ENCODE data around the gene SERPINB6. TPM values are rescaled to one million over a fixed set of nuclear protein-coding genes. Genes with fewer than 3 reads are reported as not detected.
"Not testable (repeated sequence)": the region's sequence is repeated elsewhere in the genome, so short reads cannot be mapped to it uniquely, and the experiment has no call there.

Gene SERPINB6
- polyA plus RNA-seq, 10 donors = 71.4 to 98.7 (median 74.5) TPM

DNA sequence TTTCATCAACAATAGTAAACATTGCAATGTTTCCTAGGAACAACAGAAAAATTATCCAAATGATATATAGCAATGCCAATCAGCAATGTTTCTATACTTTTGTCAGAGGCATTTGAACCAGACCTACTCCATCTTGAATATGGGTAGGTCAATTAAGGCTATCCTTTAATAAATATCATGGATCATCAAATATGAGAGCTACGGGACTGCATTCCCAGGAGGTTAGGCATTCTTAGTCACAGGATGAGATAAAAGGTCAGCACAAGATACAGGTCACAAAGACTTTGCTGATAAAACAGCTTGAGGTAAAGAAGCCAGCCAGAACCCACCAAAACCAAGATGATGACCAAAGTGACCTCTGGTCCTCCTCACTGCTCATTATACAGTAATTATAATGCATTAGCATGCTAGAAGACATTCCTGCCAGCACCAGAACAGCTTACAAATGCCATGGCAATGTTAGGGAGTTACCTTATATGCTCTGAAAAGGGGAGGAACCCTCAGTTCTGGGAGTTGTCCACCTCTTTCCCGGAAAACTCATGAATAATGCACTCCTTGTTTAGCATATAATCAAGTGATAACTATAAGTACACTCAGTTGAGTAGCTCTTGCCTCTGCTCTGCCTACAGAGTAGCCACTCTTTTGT lies 8.6 kb upstream of the SERPINB6 start:
- DNase-seq = no peak

DNA sequence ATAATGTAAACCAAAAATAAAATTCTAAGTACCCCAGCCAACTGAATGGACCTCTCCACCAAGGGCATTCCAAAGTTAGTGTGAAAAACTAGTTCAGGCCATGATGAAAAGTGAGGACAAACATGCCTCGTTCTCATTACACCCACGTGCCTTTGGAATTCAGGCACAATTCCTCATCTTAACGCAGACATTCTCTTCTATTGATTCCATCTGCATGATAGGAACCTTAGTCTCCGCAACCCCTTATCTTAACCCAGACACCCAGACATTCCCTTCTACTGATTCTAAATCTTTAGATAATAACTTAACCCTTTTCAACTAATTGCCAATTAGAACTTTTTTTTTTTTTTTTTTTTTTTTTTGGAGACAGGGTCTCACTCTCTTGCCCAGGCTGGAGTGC lies 7.6 kb upstream of the SERPINB6 start:
- no peak for DNase-seq

DNA sequence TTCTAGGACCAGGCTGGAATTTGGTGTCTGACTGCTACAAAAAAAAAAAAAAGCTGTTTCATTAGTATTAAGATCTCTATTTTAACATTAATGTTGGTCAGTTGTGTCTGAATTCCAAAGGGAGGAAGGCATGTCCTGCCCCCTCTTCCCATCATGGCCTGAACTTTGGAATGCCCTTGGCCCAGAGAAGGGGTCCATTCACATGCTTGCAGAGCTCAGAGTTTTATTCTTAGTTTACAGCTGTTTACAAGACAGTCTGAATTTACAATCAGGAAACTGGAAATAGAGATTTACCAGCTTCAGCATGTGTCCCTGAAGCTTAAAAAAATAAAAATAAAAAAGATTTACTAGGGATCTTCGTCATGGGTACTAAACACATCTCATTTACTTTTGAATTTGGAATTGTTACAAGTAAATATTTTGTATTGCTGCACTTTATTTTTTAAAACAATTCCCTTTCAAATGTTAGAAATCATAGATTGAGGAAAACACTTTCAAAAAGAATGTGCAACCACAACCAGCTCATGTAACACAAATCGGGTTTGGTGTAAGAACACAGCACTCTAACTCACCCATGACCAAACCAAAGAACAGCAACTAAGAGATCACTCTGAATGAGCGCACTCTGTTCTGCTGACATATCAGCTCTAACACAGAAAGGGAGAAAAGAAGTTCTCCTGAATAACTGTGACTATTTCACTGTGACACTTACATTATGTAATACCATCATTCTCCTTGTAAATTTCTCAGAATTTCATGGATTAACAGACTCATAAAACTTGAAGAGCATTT lies 6.6 kb upstream of the SERPINB6 start:
- DNase-seq = no peak

DNA sequence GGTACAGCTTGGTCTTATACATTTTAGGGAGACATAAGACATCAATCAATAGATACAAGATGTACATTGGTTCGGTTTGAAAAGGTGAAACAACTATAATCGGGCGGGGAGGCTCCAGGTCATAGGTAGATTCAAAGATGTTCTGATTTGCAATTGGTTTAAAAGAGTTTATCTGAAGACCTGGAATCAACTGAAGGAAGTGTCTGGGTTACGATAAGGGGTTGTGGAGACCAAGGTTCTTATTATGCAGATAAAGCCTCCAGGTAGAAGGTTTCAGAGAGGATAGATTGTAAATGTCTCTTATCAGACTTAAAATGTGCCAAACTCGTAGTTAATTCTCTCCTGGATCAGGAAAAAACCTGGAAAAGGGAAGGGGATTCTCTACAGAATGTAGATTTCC lies 5.9 kb upstream of the SERPINB6 start:
- DNase-seq = no peak

DNA sequence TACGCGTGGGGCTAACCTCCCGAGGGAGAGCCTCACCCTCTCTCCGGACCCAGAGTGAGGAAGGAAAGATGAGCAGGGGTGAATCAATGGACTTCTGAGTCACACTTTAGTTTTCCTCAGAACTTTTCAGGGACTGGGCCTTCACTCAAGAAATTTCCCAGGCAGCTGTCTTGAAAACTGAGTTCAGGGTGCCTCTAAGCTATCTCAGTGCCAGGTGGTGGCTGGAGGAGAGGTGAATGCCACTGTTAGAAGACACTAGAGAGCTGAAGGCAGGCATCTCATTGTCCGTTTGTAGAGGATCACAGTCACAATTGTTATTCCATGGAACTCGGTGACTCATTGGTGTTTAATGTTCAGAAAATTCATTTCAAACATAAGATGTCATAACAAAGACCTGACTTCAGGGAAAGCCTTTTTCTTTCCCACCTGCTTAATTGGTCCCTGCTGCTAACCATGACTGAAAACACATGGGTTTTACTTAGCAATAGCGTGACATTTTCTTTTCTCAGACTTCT lies 5.3 kb upstream of the SERPINB6 start:
- peak in 1 of 3 donors; percentile 63 for DNase-seq

DNA sequence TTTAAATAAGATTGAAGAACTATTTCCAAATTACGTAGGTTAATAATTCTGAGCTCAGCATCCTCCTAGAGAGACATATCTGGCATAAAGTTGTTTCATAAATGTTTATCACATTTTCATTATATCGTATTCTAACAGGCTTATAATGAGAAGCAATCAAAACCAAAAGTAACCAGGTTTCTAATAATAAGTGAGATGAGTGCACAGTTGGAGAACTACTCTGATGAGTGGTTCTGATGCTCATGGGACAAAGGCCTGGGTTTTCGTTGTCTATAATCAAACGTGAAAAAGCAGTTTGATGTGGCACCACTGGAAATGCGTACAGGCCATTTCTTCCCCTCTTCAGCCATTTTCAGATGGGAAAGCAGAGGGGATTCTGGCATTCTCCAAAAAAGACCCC lies 4.7 kb upstream of the SERPINB6 start:
- no peak for DNase-seq

DNA sequence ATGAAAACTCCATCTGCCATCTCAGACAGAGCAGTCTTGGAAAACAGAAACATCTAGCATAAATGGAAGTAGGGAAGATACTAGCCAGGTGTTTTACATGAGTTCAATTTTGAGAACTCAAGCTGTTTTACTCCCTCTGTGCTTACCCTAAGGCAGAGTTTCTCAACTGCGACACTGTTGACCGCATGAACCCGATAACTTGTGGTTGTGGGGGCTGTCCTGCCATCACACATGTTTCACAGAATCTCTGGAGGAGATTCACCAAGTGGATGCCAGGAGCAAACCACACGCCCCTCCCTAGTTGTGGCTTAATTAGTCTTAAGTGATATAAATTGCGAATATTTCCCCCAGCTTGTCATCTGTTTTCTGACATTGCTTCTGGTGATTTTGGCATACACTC lies 2.3 kb upstream of the SERPINB6 start:
- DNase-seq = no peak

DNA sequence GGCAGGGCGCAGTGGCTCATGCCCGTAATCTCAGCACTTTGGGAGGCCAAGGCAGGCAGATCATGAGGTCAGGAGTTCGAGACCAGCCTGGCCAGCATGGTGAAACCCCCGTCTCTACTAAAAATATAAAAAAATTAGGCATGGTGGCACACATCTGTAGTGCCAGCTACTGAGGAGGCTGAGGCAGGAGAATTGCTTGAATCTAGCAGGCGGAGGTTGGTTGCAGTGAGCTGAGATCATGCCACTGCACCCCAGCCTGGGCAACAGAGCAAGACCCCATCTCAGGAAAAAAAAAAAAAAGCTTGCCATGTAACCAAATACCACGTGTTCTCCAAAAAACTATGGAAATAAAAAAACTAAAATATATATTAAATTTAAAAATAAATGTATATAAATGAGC lies 1.8 kb upstream of the SERPINB6 start:
- not testable (repeated sequence) for DNase-seq

DNA sequence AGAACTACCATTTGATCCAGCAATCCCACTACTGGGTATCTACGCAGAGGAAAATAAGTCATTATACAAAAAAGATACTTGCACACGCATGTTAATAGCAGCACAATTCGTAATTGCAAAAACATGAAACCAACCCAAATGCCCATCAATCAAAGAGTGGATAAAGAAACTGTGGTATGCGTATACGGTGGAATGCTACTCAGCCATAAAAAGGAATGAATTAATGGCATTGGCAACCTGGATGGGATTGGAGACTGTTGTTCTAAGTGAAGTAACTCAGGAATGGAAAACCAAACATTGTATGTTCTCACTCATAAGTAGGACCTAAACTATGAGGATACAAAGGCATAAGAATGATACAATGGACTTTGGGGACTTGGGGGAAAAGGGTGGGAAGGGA lies 1.3 kb upstream of the SERPINB6 start:
- DNase-seq = not testable (repeated sequence)

DNA sequence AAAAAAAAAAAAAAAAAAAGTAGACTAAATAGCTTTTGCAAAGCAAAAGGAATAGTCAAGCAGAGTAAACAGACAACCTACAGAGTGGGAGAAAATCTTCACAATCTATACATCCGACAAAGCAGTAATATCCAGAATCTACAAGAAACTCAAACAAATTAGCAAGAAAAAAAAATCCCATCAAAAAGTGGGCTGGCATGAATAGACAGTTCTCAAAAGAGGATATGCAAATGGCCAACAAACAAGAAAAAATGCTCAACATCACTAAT lies 786 bp upstream of the SERPINB6 start:
- DNase-seq = not testable (repeated sequence)

DNA sequence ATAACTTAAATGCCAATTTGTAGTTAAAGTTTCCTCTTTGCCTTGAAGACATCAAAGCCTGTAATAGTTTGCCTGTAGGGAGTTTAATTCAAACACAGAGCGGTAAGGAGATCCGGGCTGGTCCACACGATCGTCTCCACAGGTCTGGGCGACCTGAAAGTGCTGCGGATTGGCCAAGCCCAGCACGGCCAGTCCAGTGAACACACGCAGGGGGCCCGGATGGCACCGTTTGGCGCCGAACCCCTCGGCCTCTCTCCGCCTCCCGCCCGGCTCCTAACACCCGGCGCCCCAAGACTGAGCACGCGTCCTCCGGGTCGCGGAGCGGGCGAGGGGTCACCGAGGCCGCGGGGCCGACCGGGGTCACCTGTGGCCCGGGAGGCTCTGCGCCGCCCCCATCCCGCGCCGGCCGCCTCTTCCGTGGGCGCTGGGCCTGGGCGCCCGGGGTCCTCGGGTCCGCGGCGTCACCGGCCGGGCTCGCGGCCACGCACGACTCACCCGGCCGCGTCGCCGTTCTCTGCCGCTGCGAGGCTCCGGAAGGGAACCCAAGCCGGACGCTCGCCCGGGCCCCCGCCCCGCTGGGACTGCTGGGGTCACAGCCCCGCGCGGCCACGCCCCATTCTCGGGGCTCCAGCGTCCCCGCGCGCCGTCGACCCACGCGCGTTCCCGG lies 481 bp downstream of the SERPINB6 start:
- peak in 2 of 3 donors; percentile 66 to 75 for DNase-seq

DNA sequence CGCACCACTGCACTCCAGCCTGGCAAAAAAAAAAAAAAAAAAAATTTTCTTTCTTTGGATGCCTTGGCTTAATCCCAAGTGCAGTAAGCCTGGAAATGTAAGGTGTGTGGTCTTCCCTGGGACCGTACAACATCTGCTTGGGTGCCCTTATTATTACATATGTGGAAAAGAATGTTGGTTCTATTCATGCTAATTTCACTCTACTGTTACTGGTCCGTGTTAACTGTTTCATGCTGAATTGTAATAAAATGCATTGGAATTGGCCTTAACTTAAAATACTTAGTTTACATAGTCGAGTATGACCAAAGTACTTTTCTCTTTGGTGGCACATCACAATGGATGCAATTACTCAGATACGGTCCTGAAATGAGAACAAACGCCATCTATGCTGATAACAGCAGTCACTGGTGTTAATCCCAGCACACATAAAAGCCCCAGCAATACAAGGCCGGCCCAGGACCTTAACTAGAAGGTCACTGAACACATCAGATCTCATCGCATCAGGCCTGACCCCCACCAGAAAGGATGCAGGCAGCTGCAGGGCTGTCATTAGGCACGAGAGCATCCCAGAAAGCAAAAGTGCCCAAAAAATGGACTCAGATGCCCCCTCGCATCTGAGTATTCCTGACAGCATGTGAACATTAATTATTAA lies 1.2 kb downstream of the SERPINB6 start:
- DNase-seq = peak in 2 of 3 donors; percentile 27 to 61

DNA sequence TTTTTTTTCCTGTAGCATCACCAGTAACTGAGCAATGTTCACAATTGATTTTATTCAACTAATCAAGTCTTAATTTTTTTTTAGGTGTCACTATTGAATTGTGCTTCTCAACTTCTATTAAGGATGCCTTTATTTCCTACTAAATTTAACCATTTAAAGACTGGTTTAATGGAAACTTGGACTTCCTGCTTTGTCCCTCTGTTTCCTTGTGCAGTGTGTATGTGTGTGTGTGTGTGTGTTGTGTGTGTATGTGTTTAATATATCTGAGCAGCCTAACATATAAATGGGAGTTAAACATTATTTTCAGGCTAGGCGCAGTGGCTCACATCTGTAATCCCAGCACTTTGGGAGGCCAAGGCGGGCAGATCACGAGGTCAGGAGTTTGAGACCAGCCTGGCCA lies 1.8 kb downstream of the SERPINB6 start:
- DNase-seq = no peak

DNA sequence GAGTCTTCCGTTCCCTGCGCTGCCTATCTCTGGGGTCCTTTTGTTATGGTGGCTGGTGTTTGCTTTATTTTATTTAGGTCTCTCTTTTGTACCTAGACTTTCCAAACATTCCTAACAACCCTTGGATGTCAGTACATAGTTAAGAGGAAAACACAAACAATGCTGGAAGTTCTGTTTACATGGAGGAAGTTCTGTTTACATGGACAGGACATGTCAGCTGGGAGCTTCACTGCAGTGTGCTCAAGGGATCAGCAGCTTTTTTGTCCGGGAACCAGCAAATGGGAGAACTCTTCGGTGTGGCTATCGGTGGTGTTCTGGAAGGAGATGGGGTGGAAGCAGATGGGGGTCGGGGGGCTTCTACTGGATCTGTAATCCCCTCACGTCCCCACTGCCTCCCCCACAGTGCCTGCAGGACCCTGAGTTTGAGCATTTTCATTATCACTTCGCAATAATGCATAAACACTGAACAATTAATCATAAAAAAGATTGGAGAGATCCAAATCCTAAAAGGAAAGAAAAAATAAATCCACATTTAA lies 2.7 kb downstream of the SERPINB6 start:
- no peak for DNase-seq

DNA sequence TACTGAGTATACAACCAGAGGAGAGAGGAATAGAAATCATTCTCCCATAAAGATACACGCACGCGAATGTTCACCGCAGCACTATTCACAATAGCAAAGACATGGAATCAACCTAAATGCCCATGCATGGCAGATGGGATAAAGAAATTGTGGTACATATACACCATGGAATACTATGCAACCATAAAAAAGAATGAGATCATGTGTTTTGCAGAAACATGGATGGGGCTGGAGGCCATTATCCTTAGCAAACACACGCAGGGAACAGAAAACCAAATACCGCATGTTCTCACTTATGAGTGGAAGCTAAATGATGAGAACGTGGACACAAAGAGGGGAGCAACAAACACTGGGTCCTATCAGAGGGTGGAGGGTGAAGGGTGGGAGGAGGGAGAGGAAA lies 3.4 kb downstream of the SERPINB6 start:
- no peak for DNase-seq

DNA sequence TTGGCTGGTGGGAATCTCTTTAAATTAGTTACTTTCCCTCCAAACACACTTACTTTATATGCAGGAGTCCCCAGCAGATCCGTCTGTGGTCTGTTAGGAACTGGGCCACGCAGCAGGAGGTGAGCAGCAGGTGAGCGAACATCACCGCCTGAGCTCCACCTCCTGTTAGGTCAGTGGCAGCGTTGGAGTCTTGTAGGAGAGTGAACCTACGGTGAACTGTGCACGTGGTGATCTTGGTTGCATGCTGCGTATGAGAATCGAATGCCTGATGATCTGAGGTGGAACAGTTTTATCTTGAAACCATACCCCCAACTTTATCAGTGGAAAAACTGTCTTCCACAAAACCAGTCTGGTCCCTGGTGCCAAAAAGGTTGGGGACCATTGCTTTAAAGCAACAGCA lies 5.0 kb downstream of the SERPINB6 start:
- DNase-seq = no peak

DNA sequence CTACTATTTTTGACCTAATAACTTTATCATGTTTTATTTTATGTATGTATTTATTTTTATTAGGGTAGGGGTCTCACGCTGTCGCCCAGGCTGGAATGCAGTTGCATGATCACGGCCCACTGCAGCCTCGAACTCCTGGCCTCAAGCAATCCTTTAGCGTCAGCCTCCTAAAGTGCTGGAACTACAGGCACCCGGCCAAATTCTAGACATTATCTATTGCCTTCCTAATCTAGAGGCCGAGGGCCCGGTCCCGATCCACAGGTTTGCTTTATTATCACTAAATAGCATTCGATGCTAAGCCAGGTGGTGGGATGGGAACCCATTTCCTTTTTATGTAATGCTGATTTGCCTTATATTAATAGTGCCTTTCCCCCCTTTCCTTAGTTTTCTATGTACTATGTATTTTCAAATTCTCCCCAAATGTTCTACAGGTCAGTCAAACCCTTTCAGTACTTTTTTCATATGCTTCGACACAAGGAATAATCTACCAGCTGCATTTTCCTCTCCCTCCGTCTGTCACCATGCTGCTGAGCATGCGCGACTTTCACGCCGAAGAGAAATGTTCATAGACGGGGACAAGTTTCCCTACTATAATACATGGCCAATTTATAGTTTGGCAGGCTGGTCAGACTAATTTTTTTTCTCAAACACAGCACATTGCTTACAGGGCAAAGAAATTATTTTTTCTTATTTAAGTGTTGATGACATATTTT lies 6.4 kb downstream of the SERPINB6 start:
- no peak for DNase-seq

DNA sequence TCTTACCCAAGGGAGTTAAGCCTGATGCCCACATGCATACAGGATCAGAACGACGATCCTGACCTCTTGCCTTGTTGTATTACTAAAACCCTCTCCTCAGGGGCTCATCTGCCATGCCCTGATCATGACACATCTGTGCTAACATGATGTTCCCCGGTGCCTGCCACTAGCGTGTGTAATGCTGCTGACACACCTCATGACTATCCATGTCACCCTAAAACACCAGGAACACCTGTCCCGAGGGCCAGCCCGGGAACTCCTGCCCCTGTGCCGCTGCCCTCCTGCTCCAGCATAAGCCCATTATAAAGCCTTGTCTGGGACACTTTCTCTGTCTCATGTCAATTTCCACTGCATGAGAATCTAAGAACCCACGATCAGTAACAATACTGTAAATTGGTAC lies 7.6 kb downstream of the SERPINB6 start:
- no peak for DNase-seq

DNA sequence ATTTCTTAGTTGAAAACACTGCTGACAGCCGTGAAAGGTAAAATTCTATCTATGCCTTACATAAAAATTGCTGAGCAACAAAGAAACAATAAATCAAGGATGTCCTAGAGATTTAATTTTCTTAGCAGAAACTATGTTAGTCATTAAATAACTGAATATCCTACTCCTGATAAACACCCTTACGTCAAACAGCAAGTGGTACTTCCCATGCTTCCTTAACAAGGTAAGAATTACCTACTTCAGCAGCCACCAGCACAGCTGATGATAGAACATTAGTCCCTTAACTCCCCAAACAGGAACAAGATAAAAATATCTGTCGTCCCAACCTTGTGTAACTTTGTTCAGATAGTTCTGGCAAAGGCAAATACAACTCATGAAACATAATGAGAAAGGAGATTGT lies 8.7 kb downstream of the SERPINB6 start:
- no peak for DNase-seq

DNA sequence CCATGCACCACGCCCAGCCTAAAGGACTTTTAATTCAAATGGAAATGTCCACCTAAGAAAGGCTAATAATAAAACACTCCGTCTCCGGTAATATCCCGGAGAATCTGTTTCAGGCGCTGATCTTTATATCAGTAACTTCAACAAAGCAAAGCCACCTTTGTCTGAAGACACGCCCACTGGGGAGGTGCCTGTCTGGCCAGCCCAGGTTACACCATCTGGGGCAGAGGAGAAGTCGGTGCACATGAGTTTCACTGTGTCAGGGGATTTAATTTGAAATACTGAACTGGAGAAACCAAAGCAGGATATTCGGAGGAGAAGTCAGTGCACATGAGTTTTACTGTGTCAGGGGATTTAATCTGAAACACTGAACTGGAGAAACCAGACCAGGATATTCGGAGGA lies 9.4 kb downstream of the SERPINB6 start:
- no peak for DNase-seq

DNA sequence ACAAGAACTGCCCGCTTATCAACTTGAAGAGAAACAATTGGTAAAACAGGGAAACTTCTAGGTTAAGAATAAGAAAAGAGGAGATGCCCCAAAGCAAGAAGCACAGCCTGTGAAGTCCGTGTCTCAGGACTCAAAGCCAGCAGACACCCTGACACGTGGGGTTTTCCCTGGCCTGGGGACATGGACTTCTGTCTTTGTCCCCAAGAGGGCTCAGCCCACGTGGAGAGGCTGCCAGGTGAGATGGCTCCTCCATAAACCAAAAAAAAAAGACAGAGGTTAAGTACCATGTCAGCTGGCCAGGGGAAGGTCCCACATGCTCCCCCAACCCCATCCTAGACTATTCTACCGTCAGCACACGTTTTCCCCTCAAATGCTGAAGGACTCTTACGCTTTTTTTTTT lies 9.9 kb downstream of the SERPINB6 start:
- DNase-seq = no peak

DNA sequence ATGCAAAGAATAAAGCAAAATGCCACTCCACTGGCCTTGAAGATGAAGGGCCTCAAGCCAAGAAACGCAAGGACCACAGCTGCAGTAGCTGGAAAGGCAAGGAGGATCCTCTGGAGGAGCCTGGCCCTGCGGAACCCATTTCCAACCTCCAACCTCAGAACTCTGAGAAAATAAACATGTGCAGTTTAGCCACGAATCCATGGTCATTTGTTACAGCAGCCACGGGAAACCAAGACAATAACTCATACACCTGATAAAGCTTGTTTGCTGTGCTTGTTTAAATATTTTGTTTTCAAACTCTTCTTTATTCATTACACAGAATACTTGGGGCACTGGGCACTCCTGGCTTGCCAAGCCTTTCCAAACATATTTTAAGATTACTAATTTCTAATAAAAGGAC lies 10.4 kb downstream of the SERPINB6 start:
- DNase-seq = no peak
